Effector memory CD8-positive, alpha-beta T cell (primary cell): ENCODE results near the gene TXNDC12.

Source experiments
- ATAC-seq: fragments of 150-1000 bp; cut with Tn5 transposase; replicated peaks from 2 replicates; pipeline ENCODE4 v1.10.0; 2021; ENCODE audit warnings: mild to moderate bottlenecking, moderate library complexity
- DNase-seq, 3 experiments: peaks; one replicate each; pipeline ENCODE4 v3.0.0; 2021
- H3K27ac Mint-ChIP-seq, 2 donors: one replicate each; pipeline ENCODE4 v1.8.0; 2022; ENCODE audit warnings: mild to moderate bottlenecking in 2 of 2, mixed read lengths in 2 of 2, moderate library complexity in 2 of 2
- H3K27me3 Mint-ChIP-seq, 2 donors: one replicate each; pipeline ENCODE4 v1.8.0; 2022; ENCODE audit warnings: mixed read lengths in 2 of 2
- H3K36me3 Mint-ChIP-seq: one replicate; pipeline ENCODE4 v1.8.0; 2022; ENCODE audit warnings: mild to moderate bottlenecking, moderate library complexity, mixed read lengths; ENCODE audit not compliant: insufficient read depth
- H3K4me1 Mint-ChIP-seq, 2 donors: one replicate each; pipeline ENCODE4 v1.8.0; 2022; ENCODE audit warnings: low read depth in 2 of 2, mixed read lengths in 2 of 2
- H3K4me3 Mint-ChIP-seq, 2 donors: one replicate each; pipeline ENCODE4 v1.8.0; 2022; ENCODE audit warnings: mild to moderate bottlenecking in 2 of 2, mixed read lengths in 2 of 2, moderate library complexity in 2 of 2
- H3K9me3 Mint-ChIP-seq, 2 donors: one replicate each; pipeline ENCODE4 v1.8.0; 2022; ENCODE audit warnings: mixed read lengths in 2 of 2

TXNDC12 gene

GRCh38 chr1:51973587-51974474, 81.2 kb downstream of the TXNDC12 start:
- Mint-ChIP-seq H3K4me3 (no peak overlapping the region), H3K9me3 (no peaks in the 10 kb centered on the region), H3K27me3 (peaks cover 6 to 12% of the 10 kb centered on the region in 2 donors), H3K27ac (no peak overlapping the region), H3K4me1 (no peaks in the 10 kb centered on the region), H3K36me3 (peaks cover 2% of the 10 kb centered on the region)
- DNase-seq, result no peak
- ATAC-seq, result no peak
